ENCODE data around the gene CLMN.

CLMN gene

DNA sequence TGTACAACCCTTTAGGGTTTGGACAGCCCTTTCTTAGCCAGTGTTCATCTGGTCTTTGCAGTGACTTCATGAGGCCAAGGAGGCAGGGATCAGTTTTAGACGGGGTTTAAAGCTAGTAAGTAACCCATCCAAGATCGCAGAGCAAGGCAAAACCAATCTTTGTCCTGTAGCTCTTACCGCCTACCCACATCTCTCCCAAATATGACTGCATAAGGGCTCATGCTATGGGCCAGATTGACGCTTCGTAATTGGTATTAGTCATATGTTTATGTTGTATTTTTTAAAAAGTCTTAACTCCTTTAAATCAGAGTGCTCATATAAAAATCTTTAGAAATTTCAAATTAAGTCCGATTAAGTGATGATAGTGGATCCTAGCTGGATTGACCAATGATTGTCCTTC, 3.7 kb upstream of the CLMN start:
- no peak for DNase-seq (ENCODE audit: low read depth in 1 of 2, low spot score in 1 of 2)
- in situ Hi-C loops (cut with HindIII; ENCODE audit: low pct_unique_long_range_greater_than_20kb, low sequenced_read_pairs), result no loop called here
- no peak for TF ChIP-seq JUND (IDR thresholded peaks at IDR 0.05; ENCODE audit: low read depth)

DNA sequence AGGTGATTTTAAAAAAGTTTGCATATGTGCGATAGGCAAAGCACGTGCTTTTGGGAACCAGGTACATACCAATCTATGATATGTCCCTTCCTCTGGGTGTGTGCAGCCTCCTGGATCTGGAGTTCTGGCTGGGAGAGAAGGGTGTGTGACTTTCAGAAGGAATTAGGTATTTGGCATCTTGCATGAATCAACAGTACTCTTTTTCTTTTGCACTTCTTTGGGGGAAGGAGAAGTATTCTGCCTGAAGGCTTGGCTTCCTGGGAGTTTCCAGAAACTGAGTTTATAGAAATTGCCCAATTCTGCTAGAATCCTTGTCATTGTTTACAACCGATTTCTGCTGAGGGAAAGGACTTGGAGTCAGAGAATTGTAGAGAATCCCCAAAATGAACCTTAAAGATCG, 2.9 kb upstream of the CLMN start:
- no peak for TF ChIP-seq JUND (IDR thresholded peaks at IDR 0.05; ENCODE audit: low read depth)
- in situ Hi-C loops (cut with HindIII; ENCODE audit: low pct_unique_long_range_greater_than_20kb, low sequenced_read_pairs), result no loop called here
- no peak for DNase-seq (ENCODE audit: low read depth in 1 of 2, low spot score in 1 of 2)

DNA sequence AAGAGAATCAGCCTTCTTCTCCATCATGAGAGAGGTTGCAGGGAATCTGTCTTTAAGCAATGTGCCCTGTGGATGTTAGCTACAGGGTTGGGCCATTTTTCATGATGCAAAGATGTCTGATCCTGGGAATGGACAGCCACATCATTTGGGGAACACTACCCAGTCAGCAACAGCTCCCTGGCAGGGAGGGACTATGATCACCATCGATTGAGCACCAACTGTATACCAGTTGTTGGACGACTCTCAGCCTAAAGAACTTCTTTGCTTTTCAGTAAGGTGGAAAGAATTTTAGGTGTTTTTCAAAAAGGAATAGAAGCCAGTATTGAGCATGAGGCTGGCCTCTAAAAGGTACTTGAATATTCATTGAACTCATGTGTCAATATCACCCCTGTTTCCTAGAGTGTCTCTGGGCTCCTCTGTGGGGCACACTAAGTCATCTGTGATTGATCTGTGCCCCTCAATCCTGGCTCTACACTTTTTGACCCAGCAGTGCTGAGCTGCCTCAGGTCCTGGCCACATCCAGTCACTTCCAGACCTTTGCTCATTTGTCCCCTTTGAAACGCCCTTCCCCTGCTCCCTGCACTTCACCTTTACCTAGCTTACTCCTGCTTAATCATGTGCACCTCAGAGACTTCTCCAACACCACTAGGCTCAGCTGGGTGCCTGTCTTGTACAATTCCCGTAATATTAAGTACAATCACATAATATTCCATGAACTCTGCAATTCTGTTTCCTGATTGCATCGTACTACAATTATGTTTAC, 2.2 kb upstream of the CLMN start:
- in situ Hi-C loops (cut with HindIII; ENCODE audit: low pct_unique_long_range_greater_than_20kb, low sequenced_read_pairs), result no loop called here
- no peak for DNase-seq (ENCODE audit: low read depth in 1 of 2, low spot score in 1 of 2)
- no peak for TF ChIP-seq JUND (IDR thresholded peaks at IDR 0.05; ENCODE audit: low read depth)

DNA sequence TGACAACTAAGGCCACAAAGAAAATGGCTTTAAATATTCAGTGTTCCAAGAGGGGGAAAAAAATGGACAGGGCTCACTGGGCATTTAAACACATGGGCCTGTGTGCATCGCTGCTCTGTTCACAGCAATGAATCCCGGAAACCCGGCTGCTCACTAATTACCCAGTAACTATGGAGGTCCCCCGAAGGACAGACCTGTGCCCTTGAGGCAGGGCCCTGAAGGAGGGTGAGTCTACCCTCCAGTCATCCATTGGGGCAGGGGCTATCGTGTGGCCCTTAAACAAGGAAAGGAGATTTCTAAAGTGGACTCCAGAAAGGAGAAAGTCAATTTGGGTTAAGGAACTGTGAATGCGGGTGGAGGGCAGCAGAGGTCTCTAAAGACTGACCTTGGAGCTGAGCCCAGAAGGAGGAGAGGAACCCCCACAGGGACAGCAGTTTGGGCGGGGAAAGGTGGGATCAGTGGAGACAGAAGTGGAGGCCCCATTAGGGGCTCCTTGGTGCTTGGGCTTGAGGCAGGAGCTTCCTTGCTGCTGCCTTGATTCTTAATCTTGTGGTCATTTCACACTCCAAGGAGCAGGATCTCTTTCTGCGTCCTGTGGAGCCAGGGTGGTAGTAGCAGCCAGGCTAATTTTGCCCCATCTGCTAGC, 1.4 kb upstream of the CLMN start:
- in situ Hi-C loops (cut with HindIII; ENCODE audit: low pct_unique_long_range_greater_than_20kb, low sequenced_read_pairs), result no loop called here
- TF ChIP-seq JUND (IDR thresholded peaks at IDR 0.05; ENCODE audit: low read depth), result no peak
- DNase-seq (ENCODE audit: low read depth in 1 of 2, low spot score in 1 of 2), result no peak

DNA sequence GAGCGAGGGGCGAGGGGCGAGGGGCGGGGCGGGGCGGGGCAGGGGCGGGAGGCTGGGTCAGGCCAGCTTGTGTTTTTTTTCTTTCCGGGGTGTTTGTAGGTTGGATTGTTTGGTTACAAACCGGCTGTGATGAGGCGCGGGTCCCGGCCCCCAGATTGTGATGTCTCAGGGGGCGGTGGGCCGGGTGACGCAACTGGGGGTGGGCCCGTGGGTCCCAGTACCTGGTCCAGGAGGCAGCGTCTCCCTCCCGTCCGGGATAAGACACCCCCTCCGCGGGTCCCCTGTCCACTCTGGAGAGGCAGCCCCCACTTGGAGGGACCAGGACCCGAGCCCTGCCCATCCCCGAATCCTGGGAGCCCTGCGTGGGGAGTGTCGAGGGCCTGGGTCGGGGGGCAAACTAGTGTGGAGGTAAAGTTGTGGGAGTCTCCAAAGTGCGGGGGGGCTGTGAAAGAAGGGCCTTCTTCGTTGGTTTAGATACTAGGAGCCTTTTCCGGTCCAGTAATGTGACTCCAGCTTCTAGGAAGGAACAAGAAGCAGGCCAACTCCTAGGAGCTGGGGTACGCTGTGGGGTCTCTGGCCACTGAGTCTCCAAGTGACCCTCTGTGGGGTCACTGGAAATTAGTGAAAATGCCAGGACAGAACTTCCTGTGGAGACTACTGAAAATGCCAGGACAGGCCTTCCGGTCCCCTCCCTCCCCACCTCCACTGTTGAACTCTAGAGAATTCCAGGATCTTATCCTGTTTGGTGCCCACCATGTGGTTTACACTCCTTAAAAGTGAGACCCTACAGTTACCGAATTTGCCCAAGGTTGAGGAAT, 579 bp upstream of the CLMN start:
- TF ChIP-seq JUND (IDR thresholded peaks at IDR 0.05; ENCODE audit: low read depth), result no peak
- peak in 1 of 2 experiments; percentile 59 for DNase-seq (ENCODE audit: low read depth in 1 of 2, low spot score in 1 of 2)
- in situ Hi-C loops (cut with HindIII; ENCODE audit: low pct_unique_long_range_greater_than_20kb, low sequenced_read_pairs), result no loop called here

DNA sequence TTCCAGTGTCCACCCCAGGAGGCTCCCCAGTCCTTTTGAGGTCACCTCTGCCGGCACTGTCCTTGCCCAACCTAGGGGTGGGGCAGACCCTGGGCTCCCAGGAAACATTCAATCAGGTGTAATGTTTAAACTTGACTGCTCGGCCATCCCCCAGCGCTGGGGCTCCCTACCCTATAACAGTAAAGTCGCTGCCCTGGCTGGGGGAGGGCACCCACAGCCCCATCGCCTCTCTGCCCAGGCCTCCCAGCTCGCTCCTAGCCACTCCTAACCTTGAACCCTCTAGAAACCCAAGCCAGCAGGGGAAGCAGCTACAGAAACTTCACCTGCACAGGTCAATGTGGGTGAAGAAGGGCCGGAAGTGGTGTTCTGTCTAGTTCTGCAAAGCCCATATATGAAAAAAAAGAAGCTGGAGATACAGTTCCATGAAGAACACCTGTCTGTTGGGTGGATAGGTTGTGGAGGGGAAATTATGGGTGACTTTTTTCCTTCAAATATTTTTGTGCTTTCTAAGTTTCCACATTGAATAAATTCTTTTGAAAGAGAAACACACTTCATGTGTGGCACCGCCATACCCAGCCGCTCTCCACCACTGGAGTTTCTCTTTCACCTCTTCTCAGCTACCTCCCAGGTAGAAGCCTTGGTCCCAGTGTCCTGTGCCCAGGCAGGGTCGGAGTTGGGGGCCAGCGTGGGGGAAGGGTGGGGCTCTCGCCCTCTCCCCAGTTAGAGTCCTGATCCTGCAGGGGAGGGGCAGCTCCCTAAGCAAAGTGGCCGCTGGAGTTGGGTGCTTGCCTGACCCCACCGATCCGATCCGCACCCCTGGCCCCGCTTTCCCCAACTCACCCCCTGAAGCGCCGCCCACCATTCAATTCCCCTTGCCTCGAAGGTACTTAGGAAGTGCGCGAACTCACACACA, 1.1 kb downstream of the CLMN start:
- peak in 1 of 2 experiments; percentile 66 for DNase-seq (ENCODE audit: low read depth in 1 of 2, low spot score in 1 of 2)
- TF ChIP-seq JUND (IDR thresholded peaks at IDR 0.05; ENCODE audit: low read depth), result no peak
- in situ Hi-C loops (cut with HindIII; ENCODE audit: low pct_unique_long_range_greater_than_20kb, low sequenced_read_pairs), result no loop called here

DNA sequence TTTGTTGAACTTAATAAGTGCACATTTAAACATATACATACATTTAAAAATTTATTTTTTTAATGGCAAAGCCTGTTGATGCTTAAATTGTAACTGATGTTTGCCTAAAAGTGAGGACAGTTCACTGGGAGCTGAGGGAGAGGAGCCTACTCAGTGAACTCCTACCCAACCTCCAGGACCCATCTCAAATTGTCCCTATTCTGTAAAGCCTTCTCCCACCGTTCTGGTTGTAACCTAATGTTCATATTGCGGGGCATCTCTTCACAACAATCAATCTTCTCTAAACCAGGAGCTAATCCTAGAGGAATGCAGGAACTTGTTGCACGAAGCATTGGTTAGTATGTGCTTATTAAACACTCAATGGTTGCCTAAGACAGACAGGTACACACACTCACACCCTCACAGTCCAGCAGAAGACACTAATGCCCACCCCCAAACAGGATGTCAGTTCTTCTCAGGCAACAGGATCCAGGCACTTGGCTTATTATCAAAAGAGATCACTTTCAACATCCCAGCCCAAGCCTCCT, 1.8 kb downstream of the CLMN start:
- TF ChIP-seq JUND (IDR thresholded peaks at IDR 0.05; ENCODE audit: low read depth), result no peak
- in situ Hi-C loops (cut with HindIII; ENCODE audit: low pct_unique_long_range_greater_than_20kb, low sequenced_read_pairs), result no loop called here
- DNase-seq (ENCODE audit: low read depth in 1 of 2, low spot score in 1 of 2), result no peak

DNA sequence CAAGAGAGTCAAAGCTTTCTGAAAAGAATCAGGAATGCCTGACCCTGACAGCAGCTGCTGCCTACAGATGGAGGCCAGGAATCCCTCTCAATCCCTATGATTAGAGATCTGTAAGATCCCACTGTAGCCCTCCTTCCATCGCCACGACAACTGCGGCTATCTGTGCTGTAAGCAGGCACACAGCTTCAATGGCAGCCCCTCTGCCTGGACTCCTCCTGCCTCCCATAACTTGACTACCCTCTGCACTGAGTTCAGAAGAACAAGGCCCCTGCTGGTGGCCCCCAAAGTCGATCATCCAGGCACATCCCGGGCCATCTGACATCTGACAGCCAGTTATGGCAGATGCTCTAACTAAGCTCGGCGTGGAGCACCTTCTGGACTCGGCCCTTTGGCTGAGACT, 2.9 kb downstream of the CLMN start:
- no peak for DNase-seq (ENCODE audit: low read depth in 1 of 2, low spot score in 1 of 2)
- no peak for TF ChIP-seq JUND (IDR thresholded peaks at IDR 0.05; ENCODE audit: low read depth)
- in situ Hi-C loops (cut with HindIII; ENCODE audit: low pct_unique_long_range_greater_than_20kb, low sequenced_read_pairs), result no loop called here

DNA sequence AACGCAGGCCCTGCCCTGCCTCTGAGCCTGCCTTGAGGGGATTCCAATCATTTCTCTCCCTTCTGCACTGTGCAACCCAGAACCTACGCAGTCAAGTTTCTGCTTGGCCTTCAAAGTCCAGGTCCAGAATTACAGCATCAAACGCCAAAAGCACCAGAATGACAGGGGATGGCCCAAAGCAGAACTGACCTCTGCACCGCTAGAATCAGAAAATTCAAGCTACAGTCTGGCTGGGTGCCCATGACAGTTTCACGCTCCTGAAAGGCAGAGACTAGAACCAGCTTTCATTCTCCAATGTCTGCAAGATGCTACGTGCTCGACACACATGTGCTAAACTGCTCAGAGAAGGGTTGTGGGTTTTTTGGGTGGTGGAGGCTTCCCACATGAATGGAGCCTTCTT, 4.1 kb downstream of the CLMN start:
- in situ Hi-C loops (cut with HindIII; ENCODE audit: low pct_unique_long_range_greater_than_20kb, low sequenced_read_pairs), result no loop called here
- no peak for TF ChIP-seq JUND (IDR thresholded peaks at IDR 0.05; ENCODE audit: low read depth)
- no peak for DNase-seq (ENCODE audit: low read depth in 1 of 2, low spot score in 1 of 2)

DNA sequence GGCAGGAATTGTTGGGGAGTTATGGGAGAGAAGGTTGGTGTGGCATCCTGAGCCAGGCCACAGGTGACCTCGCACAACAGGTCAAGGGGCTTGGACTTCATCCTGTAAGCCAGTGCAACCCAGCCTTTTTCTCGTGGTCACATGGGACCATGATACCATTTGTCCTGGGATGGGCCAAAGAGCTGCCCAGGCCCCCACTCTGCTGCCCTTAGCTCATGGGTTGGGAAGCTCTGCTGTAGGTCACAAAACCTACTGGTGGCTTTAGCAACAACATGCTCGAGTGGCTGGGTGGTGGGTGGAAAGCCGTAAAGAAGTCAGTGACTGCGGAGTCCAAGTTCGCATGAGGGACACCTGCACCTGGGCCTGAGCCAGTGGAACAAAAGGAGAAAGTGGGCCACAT, 4.6 kb downstream of the CLMN start:
- in situ Hi-C loops (cut with HindIII; ENCODE audit: low pct_unique_long_range_greater_than_20kb, low sequenced_read_pairs), result no loop called here
- TF ChIP-seq JUND (IDR thresholded peaks at IDR 0.05; ENCODE audit: low read depth), result no peak
- DNase-seq (ENCODE audit: low read depth in 1 of 2, low spot score in 1 of 2), result no peak

DNA sequence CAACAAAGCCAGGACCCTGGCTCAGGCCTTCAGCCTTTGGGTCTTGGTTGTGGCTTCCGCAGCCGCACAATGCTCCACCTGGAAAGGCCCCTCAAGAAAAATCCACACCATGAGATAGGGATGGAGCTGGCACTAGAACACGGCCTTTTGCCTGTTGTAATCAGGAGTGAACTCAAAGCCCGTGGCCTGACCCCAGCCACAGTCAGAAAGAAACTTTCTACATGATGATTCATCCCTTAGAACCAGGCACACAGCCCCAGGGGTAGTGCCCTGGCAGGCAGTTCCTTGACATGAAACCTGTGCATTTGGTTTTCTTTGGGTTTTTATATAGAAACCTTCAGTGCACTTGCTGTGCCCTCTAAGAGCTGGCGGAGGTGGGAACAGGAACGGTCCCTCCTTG, 5.1 kb downstream of the CLMN start:
- no peak for TF ChIP-seq JUND (IDR thresholded peaks at IDR 0.05; ENCODE audit: low read depth)
- in situ Hi-C loops (cut with HindIII; ENCODE audit: low pct_unique_long_range_greater_than_20kb, low sequenced_read_pairs), result no loop called here
- DNase-seq (ENCODE audit: low read depth in 1 of 2, low spot score in 1 of 2), result peak; percentile 42 to 48

DNA sequence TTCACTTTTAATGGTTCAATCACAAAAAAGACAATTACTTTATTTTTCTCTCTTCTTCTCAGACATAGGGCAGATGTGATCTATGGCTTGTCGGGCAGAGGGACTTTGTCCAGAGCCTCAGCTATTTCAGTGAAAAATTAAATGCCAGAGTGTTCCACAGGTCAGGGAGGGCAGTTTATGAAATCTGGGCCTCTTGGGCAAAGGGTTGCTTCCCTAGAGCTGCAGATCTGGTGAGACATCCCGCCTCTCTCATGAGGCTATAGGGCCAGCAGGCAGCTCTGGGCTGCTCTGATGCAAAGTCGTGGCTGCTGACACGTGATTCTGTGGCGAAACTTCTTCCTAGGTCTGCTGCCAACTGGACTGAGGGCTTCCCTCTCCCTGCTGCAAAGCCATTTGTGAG, 6.0 kb downstream of the CLMN start:
- no peak for TF ChIP-seq JUND (IDR thresholded peaks at IDR 0.05; ENCODE audit: low read depth)
- in situ Hi-C loops (cut with HindIII; ENCODE audit: low pct_unique_long_range_greater_than_20kb, low sequenced_read_pairs), result no loop called here
- DNase-seq (ENCODE audit: low read depth in 1 of 2, low spot score in 1 of 2), result peak in 1 of 2 experiments; percentile 32

All from T47D (cell line).